ENCODE measurements around the gene KLC1. TPM values are rescaled to one million over a fixed set of nuclear protein-coding genes. Genes with fewer than 3 reads are reported as not detected.

Gene KLC1
- total RNA-seq, 2 donors from 2014 or later, result 199 to 292 TPM

DNA sequence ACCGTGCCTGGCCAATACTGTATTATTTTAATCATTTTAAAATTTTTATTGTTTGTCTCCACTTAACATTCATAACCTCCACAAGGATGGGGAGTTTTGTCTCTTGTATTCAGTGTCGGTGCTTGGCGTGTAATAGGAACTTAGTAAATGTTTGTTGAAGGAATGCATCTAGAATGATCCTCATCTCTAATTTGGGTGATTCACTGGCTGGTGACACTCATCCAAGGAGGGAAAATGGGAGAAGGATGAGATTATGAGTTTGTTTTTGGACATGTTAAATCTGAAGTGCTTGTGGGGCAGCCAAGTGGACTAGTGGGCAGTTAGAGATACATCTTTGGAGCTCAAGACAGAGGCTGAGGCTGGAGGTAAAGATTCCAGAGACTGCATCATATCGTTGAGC is 5.1 kb downstream of the KLC1 start:
- ATAC-seq, result no peak
- TF ChIP-seq, protein P1, sequence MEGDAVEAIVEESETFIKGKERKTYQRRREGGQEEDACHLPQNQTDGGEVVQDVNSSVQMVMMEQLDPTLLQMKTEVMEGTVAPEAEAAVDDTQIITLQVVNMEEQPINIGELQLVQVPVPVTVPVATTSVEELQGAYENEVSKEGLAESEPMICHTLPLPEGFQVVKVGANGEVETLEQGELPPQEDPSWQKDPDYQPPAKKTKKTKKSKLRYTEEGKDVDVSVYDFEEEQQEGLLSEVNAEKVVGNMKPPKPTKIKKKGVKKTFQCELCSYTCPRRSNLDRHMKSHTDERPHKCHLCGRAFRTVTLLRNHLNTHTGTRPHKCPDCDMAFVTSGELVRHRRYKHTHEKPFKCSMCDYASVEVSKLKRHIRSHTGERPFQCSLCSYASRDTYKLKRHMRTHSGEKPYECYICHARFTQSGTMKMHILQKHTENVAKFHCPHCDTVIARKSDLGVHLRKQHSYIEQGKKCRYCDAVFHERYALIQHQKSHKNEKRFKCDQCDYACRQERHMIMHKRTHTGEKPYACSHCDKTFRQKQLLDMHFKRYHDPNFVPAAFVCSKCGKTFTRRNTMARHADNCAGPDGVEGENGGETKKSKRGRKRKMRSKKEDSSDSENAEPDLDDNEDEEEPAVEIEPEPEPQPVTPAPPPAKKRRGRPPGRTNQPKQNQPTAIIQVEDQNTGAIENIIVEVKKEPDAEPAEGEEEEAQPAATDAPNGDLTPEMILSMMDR (IDR thresholded peaks at IDR 0.05), result no peak
- no peak for TF ChIP-seq POLR2A (IDR thresholded peaks at IDR 0.05)
- Histone ChIP-seq H3K27ac (no peak overlapping the region), H3K36me3 (replicated peaks in 1 of 2; ENCODE audit: insufficient read depth in 1 of 2, low read depth in 2 of 2) (no peaks in the 10 kb centered on the region), H3K9me3 (no peaks in the 10 kb centered on the region), H3K4me1 (peaks cover 35% of the 10 kb centered on the region), H3K4me3 (no peak overlapping the region), H3K27me3 (no peaks in the 10 kb centered on the region)
- WGBS, 2 donors, result 86% methylated on average over 4 of the region's 4 CpGs
- DNase-seq, result no peak
- intact Hi-C loops (cut with DNase I), result no loop called here

GRCh38 chr14:103638594-103638993 is 9.6 kb downstream of the KLC1 start:
- WGBS, 2 donors, result 88 to 89% methylated on average over 3 of the region's 3 CpGs
- H3K27ac ChIP-seq, result no peak overlapping the region
- intact Hi-C loops (cut with DNase I), result no loop called here
- H3K4me1 ChIP-seq, result peaks cover 16% of the 10 kb centered on the region
- no peaks in the 10 kb centered on the region for H3K27me3 ChIP-seq
- TF ChIP-seq POLR2A (IDR thresholded peaks at IDR 0.05), result no peak
- TF ChIP-seq, protein P1 (IDR thresholded peaks at IDR 0.05), result no peak
- no peak overlapping the region for H3K4me3 ChIP-seq
- H3K36me3 ChIP-seq (replicated peaks in 1 of 2; ENCODE audit: insufficient read depth in 1 of 2, low read depth in 2 of 2), result no peaks in the 10 kb centered on the region
- H3K9me3 ChIP-seq, result no peaks in the 10 kb centered on the region
- DNase-seq (no peak), ATAC-seq (no peak)

- DNase-seq, result no peak
- 87 to 96% methylated on average over 4 of the region's 4 CpGs for WGBS, 2 donors
- TF ChIP-seq, protein P1 (IDR thresholded peaks at IDR 0.05), result no peak
- no peak for TF ChIP-seq POLR2A (IDR thresholded peaks at IDR 0.05)
- intact Hi-C loops (cut with DNase I), result no loop called here
- H3K27ac ChIP-seq, result no peak overlapping the region
- H3K27me3 ChIP-seq, result no peaks in the 10 kb centered on the region
- peaks cover 8% of the 10 kb centered on the region for H3K4me1 ChIP-seq
- no peak for ATAC-seq
- H3K9me3 ChIP-seq, result no peaks in the 10 kb centered on the region
- H3K36me3 ChIP-seq (replicated peaks in 1 of 2; ENCODE audit: insufficient read depth in 1 of 2, low read depth in 2 of 2), result no peaks in the 10 kb centered on the region
- no peak overlapping the region for H3K4me3 ChIP-seq
Observed at GRCh38 chr14:103641161-103641560, 12.2 kb downstream of the KLC1 start.

DNA sequence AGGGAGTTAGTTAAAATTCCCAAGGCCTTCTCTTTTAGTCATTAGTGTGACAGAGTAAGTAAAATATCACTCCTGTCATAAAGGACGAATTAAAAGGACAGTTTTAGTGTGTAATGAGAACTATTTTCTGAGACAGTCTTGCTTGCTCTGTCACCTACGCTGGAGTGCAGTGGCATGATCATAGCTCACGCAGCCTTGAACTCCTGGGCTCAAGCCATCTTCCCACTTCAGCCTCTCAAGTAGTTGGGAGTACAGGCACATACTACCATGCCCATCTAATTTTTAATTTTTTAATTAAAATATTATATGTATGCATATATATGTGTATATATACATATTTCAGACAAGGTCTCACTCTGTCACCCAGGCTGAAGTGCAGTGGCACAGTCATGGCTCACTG is 17.2 kb downstream of the KLC1 start:
- H3K36me3 ChIP-seq (replicated peaks in 1 of 2; ENCODE audit: insufficient read depth in 1 of 2, low read depth in 2 of 2), result no peaks in the 10 kb centered on the region
- intact Hi-C loops (cut with DNase I), result no loop called here
- WGBS, 2 donors, result 78% methylated on average over 3 of the region's 3 CpGs
- ATAC-seq (no peak), DNase-seq (no peak)
- H3K4me1 ChIP-seq, result peaks cover 3% of the 10 kb centered on the region
- no peak overlapping the region for H3K4me3 ChIP-seq
- H3K27me3 ChIP-seq, result no peaks in the 10 kb centered on the region
- H3K9me3 ChIP-seq, result no peaks in the 10 kb centered on the region
- H3K27ac ChIP-seq, result no peak overlapping the region
- no peak for TF ChIP-seq POLR2A (IDR thresholded peaks at IDR 0.05)
- TF ChIP-seq, protein P1 (IDR thresholded peaks at IDR 0.05), result no peak

DNA sequence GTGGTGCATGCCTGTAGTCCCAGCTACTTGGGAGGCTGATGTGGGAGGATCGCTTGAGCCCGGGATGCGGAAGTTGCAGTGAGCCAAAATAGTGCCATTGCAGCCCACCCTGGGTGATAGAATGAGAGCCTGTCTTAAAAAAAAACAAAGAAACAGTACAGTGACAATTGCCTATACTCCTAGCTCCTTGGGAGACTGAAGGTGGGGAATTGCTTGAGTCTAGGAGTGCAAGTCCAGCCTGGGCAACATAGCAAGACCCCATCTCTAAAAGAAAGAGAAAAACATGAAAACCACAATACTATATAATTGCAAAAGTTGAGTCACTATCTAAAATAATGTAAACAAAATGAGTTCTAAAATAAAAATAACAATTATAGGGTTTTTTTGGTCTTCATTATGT is 20.0 kb downstream of the KLC1 start:
- ATAC-seq, result no peak
- DNase-seq, result no peak
- Histone ChIP-seq H3K27me3 (no peaks in the 10 kb centered on the region), H3K9me3 (no peaks in the 10 kb centered on the region), H3K4me3 (no peak overlapping the region), H3K36me3 (replicated peaks in 1 of 2; ENCODE audit: insufficient read depth in 1 of 2, low read depth in 2 of 2) (no peaks in the 10 kb centered on the region), H3K4me1 (peaks cover 21% of the 10 kb centered on the region), H3K27ac (no peak overlapping the region)
- no peak for TF ChIP-seq POLR2A (IDR thresholded peaks at IDR 0.05)
- TF ChIP-seq, protein P1 (IDR thresholded peaks at IDR 0.05), result no peak
- 92 to 100% methylated on average over 3 of the region's 3 CpGs for WGBS, 2 donors
- intact Hi-C loops (cut with DNase I), result no loop called here
